Erythroblast (primary cell): ENCODE measurements around the gene CPAMD8.
"Not testable (repeated sequence)": the region's sequence is repeated elsewhere in the genome, so short reads cannot be mapped to it uniquely, and the experiment has no call there.

Source experiments
- DNase-seq, 2 experiments: peaks; one replicate each; lab custom pipeline; 2025; lab: John Stamatoyannopoulos, UW
- GATA1 ChIP-seq: IDR thresholded peaks from 2 replicates; pipeline ENCODE4 v1.6.1; 2011; ENCODE audit warnings: low read depth, mild to moderate bottlenecking, control low read depth, low read length, moderate library complexity
- POLR2A ChIP-seq: IDR thresholded peaks from 2 replicates; pipeline ENCODE4 v1.6.1; 2011; ENCODE audit warnings: mild to moderate bottlenecking, low read length

Gene CPAMD8

GRCh38 chr19:16938211-16938610 lies 88.4 kb downstream of the CPAMD8 start:
- no peak for DNase-seq
- TF ChIP-seq GATA1 (no peak), POLR2A (no peak)

GRCh38 chr19:16937796-16938195 lies 88.8 kb downstream of the CPAMD8 start:
- DNase-seq: not testable (repeated sequence)

- DNase-seq: no peak
- no peak for TF ChIP-seq POLR2A
- TF ChIP-seq GATA1: no peak
These were observed 89.7 kb downstream of the CPAMD8 start for GRCh38 chr19:16936901-16937300.

DNA sequence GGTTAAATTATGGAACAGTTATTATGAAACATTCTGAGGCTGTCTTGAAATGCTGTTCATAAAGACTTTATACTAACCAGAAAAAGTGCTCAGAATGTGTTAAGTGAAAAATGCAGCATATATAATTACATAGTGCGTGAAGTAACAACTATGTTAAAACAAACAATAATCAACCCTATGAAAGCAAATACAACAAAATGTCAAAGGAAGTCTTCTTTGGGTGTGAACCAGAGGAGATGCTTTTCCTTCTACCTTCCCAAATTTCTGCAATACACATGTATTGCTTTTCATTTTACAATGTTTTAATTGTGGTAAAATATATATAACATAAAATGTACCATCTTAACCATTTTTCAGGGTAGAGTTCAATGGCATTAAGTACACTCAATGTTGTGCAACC lies 92.1 kb downstream of the CPAMD8 start:
- no peak for DNase-seq
- TF ChIP-seq POLR2A: no peak
- TF ChIP-seq GATA1: no peak

DNA sequence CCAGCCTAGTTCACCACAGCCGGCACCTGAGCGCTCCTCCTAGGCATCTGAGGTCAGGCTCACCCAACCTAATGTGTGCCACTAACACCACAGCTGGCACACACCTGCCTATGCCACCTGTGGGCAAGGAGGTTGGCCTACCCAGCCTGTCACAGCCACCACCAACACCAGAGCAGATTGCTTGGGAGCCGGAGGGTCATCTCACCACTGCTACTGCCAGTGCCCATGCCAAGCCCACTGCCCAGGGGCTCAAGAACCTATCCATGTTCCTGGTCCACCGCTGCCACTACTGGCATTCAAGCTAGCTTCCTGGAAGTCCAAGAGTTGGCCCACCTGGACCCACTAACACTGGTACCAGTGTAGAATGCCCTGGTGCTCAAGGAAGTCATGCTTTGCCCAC lies 95.3 kb downstream of the CPAMD8 start:
- no peak for DNase-seq
- TF ChIP-seq GATA1 (no peak), POLR2A (no peak)

DNA sequence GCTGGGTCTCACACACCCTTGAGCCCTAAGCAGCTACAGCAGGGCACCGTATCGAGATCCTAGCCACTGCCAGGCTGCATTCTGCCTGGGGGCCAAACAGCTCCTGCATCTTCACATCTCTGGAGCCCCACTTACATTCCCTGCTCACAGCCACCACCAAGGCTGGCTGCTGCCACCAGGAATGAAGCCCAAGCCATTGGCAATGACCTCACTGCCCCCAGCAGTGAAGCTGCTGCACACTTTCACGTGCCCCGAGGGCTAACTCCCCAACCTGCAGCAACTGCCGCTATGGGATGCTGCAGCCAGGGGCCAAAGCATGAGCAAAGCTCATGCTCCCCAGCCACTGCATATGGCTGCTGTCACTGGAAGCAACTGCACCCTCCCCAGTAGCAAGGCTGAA lies 95.9 kb downstream of the CPAMD8 start:
- TF ChIP-seq POLR2A: no peak
- TF ChIP-seq GATA1: no peak
- no peak for DNase-seq

DNA sequence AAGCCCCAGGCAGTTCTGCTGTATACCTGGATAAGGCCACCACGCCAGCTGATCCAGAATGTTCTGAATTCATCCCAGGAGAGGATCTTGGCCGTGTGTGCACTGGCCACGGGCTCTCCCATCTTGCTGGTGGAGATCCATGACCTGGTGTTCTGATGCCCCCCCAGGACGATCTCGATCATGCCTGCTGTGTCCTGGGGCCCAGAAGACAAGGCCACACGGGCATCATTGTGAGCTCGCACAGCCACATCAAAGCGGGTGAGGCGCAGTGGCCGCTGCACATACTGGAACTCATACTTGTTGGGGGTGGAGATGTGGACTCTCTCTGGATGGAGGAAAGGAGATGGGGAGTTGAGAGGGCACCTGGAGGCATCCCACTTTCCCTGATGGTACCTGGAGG lies 97.7 kb downstream of the CPAMD8 start:
- no peak for DNase-seq
- TF ChIP-seq GATA1 (no peak), POLR2A (no peak)

DNA sequence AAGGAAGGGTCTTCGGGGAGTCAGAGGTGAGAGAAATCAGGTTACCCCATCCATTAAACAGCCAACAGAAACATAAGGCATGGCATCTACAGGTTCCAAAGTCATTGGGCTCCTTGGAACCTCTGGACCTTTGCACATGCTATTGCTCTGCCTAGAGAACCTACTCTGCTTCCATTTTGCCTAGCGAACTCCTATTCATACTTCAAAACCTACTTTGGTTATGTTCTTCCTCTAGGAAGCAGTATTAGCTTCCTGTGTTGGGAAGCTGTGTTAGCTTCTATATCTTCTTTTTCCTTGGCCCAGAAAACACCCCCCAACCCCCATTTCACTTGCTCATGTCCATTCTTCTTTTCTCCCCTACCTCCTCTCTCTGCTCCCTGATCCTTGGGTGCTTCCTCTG lies 98.3 kb downstream of the CPAMD8 start:
- no peak for DNase-seq
- TF ChIP-seq POLR2A (no peak), GATA1 (no peak)

DNA sequence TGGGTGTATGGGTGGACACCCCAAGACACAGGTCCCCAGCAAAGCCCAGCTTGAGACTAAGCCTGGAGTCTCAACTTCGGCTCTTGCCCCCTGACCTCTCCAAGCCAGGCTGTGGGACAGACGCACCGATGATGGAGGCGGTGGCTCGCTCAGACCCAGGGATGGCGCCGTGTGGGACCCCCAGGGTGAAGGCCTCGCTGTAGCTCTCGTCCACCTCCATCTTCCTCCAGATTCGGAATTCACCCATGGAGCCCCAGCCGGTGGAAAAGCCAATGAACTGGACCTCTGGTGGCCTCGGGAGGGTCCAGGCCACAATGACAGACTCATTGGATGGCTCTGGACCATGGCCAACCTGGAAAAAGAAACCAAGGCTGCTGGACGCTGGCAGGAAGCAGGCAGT lies 98.7 kb downstream of the CPAMD8 start:
- no peak for DNase-seq
- TF ChIP-seq POLR2A (no peak), GATA1 (no peak)

- TF ChIP-seq GATA1: no peak
- TF ChIP-seq POLR2A: no peak
- no peak for DNase-seq
These were observed 103.7 kb downstream of the CPAMD8 start for GRCh38 chr19:16922949-16923348.

DNA sequence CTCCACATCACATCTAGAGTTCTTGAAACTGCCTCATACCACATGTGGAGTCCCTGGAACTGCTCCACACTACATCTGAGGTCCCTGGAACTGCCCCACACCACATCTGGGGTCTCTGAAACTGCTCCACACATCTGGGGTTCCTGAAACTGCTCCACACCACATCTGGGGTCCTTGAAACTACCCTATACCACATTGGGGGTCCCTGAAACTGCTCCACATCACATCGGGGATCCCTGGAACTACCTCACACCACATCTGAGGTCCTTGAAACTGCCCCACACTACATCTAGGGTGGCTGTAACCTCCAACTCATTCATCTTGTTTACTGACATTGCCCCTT lies 104.0 kb downstream of the CPAMD8 start:
- TF ChIP-seq GATA1 (no peak), POLR2A (no peak)
- no peak for DNase-seq

DNA sequence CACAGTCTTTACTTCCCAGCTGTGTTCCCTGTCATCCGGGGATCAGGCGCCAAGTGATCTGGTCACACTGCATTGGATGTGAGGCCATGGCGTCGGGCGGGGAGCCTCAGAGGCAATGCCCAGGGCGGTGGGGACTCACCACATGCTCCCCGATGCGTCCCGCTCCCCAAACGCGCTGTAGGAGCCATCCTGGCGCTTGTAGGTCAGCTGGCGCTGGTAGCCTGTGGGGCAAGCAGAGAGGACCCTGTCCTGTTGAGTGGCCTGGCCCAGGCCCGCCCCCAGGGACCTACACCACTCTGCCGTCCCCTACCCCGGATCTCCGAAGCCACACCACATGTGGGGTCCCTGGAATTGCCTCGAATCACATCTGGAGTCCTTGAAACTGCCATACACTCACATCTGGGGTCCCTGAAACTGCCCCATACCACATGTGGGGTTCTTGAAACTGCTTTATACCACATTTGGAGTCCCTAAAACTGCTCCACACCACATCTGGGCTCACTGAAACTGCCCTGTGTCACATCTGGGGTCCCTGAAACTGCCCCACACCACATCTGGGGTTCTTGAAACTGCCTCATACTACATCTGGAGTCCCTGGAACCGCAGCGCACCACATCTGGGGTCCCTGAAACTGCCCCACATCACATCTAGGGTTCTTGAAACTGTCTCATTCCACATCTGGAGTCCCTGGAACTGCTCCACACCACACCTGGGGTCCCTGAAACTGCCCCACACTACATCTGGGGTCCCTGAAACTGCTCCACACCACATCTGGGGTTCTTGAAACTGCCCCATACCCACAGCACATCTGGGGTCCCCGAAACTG lies 104.6 kb downstream of the CPAMD8 start:
- peak in 1 of 2 experiments; percentile 21 for DNase-seq
- TF ChIP-seq POLR2A (no peak), GATA1 (no peak)

DNA sequence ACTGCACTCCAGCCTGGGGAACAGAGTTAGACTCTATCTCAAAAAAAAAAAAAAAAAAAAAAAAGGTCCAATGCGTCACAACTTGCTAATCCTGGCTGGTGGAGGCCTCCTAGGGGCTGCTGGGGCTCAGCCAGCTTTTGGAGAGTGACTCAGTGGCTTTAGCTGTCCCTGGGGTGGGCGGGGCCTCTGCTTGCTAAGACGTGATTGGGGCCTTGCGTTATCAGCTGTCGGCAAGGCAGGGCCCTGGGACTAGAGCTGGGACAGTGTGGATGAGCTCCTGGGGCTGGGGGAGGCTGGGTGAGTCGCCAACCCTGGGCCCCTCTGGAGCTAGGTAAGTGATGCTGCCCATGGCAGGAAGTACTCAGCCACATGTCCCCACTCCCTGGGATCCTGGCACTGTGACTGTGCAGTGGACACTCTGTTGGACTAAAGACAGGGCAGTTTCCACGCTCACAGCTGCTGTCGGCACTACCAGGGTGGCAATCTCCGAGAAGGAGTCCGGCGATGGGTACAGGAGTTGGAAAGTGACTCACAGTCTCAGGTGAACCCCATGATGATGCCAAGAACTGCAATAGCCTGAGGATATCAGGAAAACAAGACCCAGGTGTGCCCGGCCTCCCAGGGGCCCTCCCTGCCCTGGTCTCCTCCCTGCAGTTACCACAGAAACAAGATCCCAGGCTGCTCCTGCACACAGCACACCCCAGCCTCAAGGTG lies 105.6 kb downstream of the CPAMD8 start:
- TF ChIP-seq GATA1: no peak
- TF ChIP-seq POLR2A: no peak
- peak; percentile 78 to 91 for DNase-seq

GRCh38 chr19:16919496-16919895 lies 107.1 kb downstream of the CPAMD8 start:
- TF ChIP-seq POLR2A (no peak), GATA1 (no peak)
- no peak for DNase-seq
